ENCODE measurements around the gene GPR33.

- TF ChIP-seq CTCF (IDR thresholded peaks at IDR 0.05 in 2 of 3, conservative IDR thresholded peaks at IDR 0.05 in 1 of 3; ENCODE audit: borderline replicate concordance in 1 of 3, insufficient read depth in 1 of 3, low read depth in 2 of 3, low read length in 2 of 3) (no peak), EZH2 (IDR thresholded peaks at IDR 0.05) (no peak), CEBPB (IDR thresholded peaks at IDR 0.05; ENCODE audit: low read depth) (no peak)
Observed at GRCh38 chr14:31501870-31502269, 14.0 kb upstream of the GPR33 start.
